NCI-H187 (cell line): ENCODE measurements around the gene TOM1L1.

ENCODE experiments used
- DNase-seq, 2 experiments: peaks; one replicate each; lab custom pipeline; 2025; lab: John Stamatoyannopoulos, UW

TOM1L1 gene

DNA sequence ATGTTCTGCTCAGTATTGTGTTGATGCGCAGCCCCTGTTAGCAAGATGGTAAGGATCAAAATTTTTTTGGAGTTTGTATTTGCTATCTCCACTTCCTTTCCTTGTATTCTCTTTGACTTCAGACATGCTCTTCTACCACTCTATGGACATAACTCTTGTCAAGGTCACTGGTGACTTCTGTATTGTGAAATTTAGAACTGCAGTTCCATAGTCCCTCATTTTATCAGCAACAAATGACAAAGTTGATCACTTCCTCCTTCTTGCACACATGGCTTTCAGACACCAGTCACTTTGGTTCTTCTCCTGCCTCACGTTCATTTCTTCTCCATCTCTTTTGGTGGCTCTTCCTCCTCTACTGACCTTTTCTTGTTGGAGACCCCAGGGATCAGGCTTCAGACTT, 46.7 kb downstream of the TOM1L1 start:
- DNase-seq = no peak

DNA sequence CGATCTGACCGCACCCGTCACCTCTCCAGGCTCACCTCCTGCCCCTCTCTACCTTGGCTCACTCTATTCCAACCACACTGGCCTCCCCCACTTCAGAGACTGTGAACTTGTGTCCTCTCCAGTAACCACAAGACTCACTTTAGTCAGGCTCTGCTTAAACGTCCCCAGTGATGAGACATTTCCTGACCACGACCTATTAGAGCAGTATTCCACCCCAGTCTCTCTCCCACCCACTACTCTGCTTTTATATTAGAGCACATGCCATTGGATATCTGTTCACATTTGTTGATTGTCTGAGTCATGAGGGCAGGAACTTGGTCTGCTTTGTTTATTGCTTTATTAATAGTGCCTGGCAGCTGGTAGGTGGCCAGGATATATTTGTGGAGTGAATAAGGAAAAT, 47.7 kb downstream of the TOM1L1 start:
- no peak for DNase-seq

DNA sequence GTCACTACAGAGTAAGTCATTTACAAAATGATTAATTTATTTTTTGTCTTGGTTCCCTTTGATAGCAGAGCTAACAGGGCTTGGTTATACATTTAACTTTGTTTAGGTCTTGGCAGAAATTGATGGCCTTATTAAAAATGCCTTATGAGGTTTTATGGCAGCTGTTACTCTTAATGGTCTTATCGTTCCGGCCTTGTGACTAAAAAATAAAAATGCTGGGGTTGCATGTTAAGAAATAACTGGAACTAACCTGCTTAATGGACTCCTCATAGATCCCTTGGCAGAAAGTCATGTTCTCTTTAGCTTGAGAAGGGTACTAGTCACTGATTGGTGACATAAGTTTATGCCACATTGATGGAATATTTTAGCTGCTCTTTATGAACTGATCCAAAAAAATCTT, 49.5 kb downstream of the TOM1L1 start:
- no peak for DNase-seq

DNA sequence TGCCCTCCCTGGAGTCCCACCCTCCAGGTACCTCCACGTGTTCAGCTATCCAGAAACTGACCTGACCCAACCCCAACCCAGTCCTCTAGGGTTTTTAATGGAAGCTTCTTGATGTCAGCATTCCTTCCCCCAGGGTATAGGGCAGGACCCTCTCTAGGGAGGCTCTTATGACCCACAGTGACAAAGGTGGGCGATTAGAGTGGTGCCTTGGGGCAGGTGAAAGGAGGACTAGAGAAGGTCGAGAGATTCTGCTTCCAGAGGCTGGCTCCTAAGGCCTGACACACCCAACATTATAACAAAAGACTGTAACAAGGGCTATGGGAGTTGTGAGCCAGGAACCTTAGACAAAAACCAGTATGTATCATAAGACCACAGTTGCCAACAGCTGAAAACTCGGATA, 50.6 kb downstream of the TOM1L1 start:
- DNase-seq = no peak

DNA sequence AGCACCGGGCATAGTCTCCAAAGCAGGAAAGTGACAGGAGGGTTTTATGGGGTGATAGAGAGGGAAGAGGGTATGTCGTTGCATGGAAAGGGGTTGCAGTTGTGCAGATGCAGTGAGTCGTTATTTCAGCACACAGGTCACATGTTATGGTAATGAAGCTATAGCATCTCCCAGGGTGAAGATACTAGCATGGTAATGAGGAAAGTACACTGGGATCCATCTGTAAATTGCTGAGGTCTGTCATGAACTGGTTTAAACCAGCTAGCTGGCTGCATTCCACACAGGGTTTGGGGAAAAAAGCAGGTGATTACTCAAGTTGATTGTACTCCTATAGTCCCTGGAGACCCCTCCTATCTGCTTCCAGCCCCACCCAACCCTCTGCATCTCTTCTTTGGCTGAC, 56.1 kb downstream of the TOM1L1 start:
- DNase-seq = peak; percentile 47 to 72

DNA sequence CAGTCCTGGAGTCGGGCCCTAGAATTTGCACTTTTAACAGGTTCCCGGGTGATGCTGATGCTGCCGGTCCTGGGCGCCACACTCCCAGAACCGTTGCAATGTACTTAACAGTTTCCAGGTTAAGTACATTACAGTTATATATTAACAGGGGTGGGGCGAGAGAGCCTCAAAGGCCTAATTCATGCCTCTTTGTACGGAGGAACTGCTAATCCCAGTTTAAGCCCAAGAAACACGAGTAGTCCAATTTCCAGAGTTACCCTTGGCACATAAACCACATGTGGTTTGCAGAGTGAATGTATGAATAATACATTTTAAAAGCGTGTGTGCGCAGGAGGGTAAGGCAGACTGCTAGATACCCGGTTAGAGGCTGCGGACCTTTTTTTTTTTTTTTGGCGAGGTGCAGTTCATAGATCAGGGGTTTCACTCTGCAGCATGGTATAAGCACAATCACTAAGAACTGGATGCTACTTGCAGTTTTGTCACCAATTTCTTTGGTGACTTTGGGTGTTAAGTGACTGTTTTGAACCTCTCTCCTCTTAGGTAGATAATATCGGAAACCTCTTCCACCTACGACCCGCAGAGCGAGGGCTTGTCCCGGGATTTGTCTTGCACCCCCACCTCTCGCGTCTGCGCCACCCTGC, 67.1 kb downstream of the TOM1L1 start:
- no peak for DNase-seq

DNA sequence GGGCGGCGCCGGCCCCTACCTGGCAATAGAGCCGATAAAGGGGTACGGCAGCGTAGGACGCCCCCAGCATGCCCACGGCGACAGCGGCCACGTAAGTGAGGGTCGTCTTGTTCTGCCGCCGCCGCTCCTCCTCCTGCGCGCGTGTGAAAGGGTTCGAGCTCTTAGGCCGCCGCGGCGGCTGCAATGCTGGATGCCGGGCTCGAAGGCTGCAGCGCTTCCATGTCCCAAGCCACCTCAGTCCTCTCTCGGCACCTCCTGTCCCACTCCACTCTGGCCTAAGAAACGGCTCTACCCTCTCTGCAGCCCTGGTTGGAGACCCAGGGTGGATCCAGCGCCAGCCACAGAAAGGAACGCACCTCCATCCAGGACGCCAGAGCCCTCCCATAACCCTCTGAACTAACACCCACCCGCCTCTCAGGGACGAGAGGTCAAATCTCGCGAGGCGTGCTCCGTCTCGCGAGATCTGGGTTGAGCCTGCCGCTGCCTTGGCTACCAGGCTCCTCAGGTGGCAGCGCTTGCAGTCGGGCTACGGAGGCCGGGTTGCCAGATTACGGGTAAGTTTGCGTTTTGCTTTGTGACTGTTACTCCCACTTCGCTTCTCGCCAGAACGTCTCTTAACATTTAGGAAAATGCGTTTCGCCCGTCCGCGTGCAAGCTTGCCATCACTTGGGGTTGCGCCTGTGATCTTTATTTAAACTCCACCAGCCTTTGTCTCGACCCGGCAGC, 67.8 kb downstream of the TOM1L1 start, which contains the start of the genes COX11 and STXBP4:
COX11 (minus strand) TSS at position 393 of the 726 bp plus-strand sequence; CDS start at position 385, 8 bp downstream.
STXBP4 (plus strand) TSS at position 504 of the 726 bp plus-strand sequence. CDS start 17,455 bp downstream, outside the sequence.
- DNase-seq = peak; percentile 92 to 96

DNA sequence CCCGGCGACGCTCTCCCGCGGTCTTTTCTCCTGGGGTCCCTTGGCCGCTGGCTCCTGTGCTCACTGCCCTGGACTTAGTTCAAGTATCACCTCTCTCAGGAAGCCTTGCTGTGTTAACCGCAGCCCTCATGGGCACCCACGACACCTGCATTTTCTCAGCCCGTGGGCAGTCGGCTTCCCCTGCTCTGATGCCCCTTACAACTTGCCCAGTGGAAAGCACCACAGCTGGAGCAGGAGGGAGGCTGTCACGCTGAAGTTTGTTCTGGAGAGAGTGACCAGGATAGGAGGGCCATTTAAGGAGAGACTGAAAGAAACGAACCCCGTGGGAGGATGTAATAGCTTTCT, 68.3 kb downstream of the TOM1L1 start:
- DNase-seq = peak in 1 of 2 experiments; percentile 76

DNA sequence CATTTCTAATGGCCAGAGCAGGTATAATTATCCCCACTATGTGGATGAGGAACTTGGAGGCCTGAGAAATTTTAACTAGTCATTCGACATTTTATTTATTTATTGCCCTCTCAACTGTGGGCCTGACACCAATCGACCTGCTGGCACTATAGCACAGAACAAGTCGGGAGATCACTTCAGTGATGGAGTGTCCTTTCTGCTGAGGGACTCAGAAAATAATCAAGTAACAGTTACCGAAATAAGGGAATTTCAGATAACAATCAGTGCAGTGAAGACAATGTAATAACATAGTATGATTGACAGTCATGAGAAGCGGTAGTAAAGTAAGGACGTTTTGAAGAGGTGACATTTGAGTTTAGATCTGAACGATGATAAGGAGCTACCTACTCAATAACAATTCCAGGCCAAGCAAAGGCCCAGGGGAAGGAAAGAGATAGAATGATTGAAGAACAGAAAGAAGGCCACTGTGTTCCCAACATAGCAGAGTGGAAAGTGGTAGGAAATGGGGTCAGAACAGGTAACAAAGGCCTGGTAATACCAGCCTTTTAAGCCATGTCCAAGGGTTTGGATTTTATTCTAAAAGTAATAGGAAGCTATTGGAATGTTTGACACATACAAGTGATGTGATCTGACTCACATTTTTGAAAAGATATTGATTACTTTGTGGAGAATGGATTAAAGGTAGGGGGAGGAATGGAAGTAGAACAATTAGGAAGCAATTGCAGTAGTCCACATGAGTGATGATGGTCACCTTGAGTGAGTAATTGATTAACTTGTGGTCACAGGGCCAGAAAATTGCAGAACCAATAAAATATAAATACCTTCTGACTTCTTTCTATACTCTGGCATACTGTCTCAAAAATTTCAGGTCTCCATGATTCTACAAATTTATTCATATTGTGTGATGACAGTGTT, 69.3 kb downstream of the TOM1L1 start:
- DNase-seq = no peak

DNA sequence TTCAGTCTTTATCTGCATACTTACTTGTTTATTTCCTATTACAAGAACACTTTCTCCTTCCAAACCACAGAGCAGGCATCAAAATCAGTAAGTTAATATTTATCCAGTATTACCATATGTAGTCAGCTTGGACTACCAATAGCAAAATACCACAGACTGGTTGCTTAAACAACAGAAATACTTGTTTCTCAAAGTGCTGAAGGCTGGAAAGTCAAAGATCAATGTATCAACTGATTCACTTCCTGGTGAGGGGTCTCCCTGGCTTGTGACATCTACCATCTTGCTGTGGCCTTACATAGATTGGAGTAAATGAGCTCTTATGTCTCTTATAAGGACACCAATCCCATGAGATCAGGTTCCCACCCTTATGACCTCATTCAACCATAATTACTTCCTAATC, 70.5 kb downstream of the TOM1L1 start:
- no peak for DNase-seq

DNA sequence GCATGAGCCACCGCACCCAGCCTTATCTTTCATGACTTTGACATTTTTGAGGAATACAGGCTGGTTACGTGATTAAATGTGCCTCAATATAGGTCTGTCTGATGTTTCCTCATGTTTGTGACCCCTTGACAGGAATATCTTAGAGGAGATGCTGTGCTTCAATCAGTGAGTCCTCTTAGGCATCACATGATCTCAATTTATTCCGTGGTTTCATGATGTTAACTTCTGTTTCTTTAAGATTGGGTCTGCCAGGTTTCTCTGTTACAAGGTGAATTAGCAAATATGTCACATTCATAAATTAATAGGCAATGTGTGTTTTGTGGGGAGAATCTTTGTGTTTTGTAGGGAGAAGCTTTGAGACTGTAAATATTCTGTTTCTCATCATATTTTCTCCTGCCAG, 71.2 kb downstream of the TOM1L1 start:
- no peak for DNase-seq

DNA sequence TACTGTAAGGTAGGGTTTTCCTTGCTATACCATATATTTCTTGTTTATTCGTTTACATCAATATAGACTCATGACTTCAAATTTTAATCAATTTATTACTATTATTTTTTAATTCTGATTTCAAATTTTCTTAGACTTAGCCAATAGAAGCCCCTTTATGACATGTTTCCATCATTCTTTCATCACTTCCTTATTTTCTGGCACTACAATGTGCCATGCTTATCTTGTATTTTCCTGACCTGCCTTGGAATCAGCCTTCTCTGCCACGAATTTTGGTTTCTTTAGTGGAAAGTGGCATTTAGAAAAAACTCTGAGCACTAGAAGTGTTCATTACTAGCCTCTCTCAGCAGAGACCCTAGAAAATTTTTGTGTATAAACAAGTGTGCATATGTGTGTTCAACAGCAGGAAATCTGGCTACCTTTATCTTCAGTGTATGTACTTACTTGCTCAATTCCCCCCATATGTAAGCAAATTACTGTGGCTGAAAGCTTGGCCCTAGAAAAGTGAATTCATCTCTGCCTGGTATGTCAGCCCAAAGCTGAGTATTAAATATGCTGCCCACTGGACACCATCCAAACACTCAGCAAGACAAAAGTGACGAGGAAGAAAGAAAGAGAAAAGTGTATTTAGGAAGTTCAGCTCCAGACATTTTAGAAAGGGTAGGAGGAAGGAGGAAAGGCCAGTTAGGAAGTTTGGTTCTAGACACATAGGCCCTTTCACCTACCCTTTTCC, 71.9 kb downstream of the TOM1L1 start:
- no peak for DNase-seq

DNA sequence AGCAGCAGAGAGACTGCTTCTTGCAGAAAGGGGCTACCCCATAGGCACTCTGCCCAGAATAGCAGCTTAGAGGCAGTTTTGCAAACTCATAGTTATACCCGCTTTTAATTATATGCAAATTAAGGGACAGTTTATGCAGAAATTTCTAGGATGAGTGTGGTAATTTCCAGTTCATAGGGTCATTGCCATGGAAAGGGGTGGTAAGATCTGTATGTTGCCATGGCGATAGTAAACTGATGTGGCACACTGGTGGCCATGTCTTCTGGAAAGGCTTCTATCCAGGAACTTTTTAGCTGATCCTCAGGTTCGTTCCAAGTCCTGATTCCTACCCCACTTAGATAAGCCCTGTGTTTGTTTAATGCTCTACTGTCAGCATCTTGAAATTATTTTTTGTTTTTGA, 74.1 kb downstream of the TOM1L1 start:
- no peak for DNase-seq

DNA sequence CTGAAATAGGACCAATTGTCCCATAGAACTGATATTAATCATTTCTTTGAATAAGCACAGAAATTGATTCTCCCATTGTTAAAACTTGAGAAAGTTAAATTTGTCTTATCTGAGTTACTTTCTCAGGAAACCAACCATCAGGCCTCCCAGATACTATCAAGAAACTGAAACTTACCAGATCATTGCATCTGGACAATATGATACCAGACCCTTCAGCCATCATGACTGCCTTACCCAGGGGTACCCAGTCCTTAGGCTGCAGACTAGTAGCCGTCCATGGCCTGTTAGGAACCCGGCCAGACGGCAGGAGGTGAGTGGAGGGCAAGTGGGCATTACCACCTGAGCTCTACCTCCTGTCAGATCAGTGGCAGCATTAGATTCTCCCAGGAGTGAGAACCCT, 75.7 kb downstream of the TOM1L1 start:
- no peak for DNase-seq

DNA sequence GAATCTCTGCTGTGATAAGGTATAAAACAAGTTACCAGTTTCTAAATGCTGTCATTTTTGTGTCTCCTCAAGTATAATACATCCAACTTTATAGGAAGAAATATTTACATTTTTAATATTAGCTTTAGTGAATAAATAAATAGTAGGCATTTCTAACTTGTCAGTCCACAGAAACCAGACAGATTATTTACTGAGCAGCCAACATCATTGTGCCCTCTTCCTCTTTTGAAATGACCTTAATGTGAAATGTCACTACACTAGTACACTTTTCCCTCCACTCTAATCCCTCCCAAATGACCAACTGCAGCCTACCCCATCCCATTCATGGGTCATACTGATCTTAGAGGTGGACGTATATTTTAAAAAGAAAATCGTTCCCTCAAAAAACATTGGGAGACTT, 77.1 kb downstream of the TOM1L1 start:
- no peak for DNase-seq

DNA sequence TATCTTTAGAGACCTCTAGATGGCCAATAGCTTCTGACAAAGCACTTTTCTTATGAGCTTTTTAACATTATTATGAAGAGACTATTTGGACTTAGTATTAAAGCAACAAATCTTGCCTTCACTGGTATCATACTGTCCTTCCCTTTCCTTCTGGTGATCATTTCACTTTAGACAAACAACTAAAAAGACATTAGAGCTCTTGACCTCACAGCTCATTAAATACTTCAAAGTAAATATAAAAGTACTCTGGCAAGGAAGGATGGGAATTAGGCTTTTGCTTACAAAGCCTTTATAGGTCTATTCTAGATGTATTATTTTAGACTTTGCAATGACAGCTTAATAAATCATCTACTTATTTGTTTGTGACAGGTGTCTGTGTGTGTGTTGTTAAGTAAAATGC, 79.0 kb downstream of the TOM1L1 start:
- DNase-seq = no peak

DNA sequence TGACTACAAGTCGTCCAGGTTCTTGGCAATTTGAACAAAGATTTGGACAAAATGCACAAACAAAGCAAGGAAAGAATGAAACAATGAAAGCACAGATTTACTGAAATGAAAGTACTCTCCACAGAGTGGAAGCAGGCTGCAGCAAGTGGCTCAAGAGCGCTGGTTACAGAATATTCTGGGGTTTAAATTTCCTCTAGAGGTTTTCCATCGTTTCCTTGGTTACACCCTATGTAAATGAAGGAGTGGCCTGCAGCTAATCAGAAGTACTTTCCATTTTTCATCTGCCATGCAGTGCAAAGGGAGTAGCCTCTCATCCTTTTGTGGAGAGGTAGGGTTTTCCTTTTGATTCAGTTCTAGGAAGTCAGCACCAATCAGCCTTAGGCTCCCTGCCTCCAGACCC, 79.7 kb downstream of the TOM1L1 start:
- DNase-seq = no peak

DNA sequence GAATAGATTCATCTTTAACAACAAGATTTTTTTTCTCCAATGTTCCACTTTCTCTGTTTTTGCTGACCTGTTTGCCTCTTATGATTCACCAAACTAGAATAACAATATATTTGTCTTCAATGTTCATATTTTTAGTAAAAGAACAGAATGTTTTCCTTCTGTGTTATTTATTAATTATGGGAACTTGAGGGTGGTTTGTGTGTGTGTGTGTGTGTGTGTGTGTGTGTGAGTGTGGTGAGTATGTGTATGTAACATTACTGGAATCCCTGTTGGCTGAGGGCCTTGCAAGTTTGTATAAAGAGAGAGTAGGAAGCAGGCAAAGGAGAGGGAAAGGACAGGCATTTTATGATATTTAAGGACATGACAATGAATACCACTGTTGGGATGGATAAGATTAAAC, 81.7 kb downstream of the TOM1L1 start:
- no peak for DNase-seq

DNA sequence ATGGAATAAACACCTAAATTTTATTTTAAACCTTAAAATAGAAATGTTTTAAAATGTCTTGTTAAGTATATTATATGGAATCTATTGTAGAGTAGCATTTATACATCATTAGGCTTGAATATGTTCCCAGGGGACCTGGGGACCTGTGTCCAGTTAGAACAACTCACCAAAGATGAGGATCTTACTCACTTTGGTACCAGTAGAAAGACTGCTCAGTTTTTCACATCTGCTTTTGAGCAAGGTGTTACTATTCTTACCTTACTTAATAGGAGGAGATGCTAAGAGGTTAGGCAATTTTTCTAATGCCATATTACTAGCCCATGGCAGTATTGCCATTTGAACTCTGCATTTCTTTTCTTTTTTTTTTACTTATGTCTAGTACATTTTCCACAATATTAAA, 82.6 kb downstream of the TOM1L1 start:
- no peak for DNase-seq

DNA sequence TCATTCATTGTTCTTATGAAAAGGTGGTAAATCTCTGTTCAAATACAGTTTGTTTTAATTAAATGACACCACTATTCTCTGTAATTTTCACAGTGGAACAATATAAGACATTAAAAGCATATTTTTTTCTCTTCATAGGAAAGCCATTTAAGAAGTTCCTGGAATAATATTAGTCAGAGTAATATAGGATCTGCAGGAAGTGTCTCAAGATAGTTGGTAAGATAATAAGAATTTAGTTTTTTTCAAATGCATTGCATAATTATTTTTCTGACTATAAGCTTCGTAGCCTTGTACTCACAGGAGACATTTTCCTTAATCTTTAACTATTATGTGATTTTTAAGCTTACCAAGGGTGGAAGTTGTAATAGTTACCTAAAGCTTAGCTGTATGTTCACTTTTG, 84.8 kb downstream of the TOM1L1 start:
- DNase-seq = no peak

DNA sequence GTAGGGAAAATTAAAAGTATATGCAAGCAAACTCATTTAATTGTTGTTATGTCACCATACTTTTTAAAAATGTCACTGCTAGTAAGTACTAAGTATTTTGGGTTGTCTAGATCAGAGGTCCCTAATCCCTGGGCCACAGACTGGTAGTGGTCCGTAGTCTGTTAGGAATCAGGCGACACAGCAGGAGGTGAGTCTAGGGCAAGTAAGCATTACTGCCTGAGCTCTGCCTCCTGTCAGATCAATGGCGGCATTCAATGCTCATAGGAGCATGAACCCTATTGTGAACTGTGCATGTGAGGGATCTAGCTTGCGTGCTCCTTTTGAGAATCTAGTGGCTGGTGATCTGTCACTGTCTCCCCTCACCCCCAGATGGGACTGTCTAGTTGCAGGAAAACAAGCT, 89.5 kb downstream of the TOM1L1 start:
- no peak for DNase-seq

DNA sequence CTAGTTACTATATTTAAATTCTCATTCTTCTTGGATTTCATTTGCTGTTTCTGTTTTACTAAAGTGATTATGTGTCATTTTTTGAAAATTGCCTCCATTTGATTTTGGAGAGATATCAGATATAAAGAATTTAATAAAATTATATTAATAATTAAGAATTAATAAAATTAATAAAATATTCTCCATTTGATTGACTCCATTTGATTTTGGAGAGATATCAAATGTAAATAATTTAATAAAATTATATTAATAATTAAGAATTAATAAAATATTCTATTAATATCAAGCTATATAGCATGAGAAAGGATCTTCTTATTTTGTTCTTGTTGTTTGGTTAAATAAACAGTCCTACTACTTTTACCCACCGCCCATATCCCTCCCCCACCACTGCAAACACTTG, 90.9 kb downstream of the TOM1L1 start:
- no peak for DNase-seq
